GM12874 (cell line): ENCODE measurements around the gene ANKRD53.

Source experiments
- TF ChIP-seq, protein P1 (sequence below): IDR thresholded peaks from 2 replicates; pipeline ENCODE4 v1.5.1; 2011; ENCODE audit warnings: low read depth, mild to moderate bottlenecking, control low read depth, low read length, moderate library complexity; ENCODE audit not compliant: insufficient read depth

ANKRD53 gene

DNA sequence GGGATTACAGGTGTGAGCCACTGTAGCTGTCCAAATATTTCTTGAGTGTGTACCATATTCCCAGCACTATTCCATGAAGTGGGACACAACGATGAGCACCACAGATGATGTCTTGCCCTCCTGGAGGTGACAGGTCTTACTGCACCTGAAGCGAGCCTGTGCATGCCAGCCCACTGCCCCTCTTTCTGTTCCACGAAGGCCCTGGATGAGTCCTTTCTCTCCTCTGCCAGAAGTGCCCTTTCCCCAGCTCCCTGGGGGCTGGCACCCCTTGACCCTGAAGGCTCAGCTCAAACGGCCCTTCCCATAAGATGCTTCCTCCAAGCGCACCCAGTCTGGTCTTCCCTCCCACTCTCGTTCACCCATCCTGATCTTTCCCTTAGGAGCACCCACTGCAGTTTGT lies 37.2 kb upstream of the ANKRD53 start:
- TF ChIP-seq, protein P1, sequence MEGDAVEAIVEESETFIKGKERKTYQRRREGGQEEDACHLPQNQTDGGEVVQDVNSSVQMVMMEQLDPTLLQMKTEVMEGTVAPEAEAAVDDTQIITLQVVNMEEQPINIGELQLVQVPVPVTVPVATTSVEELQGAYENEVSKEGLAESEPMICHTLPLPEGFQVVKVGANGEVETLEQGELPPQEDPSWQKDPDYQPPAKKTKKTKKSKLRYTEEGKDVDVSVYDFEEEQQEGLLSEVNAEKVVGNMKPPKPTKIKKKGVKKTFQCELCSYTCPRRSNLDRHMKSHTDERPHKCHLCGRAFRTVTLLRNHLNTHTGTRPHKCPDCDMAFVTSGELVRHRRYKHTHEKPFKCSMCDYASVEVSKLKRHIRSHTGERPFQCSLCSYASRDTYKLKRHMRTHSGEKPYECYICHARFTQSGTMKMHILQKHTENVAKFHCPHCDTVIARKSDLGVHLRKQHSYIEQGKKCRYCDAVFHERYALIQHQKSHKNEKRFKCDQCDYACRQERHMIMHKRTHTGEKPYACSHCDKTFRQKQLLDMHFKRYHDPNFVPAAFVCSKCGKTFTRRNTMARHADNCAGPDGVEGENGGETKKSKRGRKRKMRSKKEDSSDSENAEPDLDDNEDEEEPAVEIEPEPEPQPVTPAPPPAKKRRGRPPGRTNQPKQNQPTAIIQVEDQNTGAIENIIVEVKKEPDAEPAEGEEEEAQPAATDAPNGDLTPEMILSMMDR, result no peak

DNA sequence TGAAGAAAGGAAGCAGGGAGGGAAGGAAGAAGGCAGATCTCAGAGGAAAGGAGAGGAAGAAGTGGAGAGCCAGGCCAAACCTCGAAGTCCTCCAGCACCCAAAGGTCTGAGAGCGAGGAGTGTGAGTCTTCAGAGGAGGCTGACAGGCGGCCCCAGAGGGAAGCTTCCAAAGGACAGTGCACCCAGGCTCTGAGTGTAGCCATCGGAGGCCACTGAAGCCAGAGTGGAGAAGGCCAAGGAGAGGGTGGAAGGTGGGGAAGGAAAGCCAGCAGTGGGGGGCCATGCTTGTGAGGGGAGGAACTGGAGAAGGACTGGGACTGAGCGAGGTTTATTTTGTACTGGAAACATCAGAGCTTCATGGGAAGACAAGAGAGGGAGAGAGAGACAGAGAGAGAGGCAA lies 36.7 kb upstream of the ANKRD53 start:
- TF ChIP-seq, protein P1, result no peak

DNA sequence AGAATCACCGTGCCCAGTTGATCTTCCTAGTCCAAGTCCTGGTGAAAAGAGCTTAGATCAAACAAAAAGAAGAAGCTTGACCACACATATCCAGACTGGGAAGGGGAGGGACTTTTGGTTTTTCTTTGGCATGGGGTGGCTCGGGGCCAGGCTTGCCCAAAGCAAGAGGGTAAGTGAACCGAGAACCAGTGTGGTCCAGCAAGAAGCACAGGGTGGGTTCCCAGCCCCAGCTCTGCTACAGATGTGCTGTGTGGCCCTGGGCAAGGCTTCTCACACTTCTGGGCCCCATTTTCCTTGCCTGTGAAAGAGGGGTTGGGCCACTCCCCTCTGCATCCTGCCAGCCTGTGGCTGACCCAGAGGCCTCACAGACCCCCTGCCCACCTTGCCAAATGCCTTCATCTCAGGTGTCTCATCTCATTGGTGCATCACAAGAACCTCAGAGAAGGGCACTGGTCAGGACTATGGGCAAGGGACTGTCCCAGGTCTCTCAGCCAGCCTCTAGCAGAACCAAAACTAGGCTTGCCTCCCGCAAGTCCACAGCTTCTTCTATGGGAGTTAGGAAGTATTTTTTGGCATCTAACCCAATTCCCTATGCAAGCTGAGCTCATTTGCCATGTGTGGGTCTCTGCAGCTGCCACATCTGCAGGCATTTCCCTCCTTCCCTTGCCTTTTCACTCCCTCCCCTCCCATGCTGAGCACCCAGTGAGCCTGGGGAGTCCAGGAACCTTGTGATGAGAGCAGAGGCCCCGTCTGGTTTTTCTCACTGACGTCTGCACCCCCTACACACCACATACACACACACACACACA lies 35.8 kb upstream of the ANKRD53 start:
- TF ChIP-seq, protein P1, result no peak

DNA sequence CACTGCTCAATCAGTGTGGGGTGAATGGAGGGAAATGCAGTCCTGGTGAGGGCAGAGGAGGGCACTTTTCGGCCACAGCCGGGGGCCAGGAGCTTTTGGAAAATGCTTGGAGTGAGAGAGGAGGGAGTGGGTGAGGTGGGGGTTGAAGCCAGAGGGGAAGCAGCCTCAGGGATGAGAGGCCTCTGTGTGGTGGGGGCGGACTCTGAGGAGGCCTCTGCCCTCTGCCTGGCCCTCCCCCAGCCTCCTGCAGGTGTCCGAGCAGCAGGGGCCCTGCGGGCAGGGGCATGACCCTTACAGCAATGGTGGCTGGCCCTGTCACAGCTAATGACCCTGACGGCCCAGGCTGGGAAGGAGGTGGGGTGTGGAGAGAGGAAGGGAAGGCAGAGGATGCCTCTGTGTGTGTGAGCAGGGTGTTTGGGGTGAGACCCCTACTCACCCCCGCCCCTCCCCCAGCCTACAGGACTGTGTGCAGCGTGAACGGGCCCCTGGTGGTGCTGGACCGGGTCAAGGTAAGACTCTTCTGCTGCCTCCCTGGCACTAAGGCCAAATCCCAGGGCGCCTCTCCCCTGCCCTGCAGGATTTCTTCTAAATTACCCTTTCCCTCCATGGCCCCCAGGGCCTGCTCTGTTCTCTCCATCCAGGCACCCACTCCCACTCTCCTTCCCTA lies 35.1 kb upstream of the ANKRD53 start:
- TF ChIP-seq, protein P1, result no peak

DNA sequence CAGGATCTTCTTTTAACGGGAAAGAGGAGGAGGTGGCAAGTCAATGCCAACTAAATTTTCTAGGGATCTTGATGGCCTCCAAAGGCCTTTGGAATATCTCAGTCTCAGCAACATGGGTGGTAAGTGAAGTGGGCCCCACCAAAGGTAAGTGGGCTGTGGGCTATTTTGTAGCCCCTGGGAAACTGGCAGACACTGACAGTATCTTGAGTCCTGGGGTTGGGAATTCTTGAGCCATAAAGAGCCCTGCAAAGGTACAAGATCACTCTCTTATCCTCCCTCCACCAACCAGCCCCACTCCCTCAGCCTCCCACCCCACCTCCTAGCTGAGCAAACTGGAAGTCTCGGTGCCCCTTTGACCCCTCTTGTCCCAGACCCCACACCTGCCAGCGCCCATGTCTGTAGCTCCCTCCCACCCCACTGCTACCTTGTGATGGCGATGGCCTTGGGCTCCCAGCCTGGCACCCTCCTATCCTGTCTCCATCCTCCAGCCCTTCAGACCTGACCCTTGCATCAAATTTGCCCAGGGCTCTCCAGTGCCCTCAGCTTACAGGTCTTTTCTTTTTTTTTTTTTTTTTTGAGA lies 34.2 kb upstream of the ANKRD53 start:
- TF ChIP-seq, protein P1, result no peak

DNA sequence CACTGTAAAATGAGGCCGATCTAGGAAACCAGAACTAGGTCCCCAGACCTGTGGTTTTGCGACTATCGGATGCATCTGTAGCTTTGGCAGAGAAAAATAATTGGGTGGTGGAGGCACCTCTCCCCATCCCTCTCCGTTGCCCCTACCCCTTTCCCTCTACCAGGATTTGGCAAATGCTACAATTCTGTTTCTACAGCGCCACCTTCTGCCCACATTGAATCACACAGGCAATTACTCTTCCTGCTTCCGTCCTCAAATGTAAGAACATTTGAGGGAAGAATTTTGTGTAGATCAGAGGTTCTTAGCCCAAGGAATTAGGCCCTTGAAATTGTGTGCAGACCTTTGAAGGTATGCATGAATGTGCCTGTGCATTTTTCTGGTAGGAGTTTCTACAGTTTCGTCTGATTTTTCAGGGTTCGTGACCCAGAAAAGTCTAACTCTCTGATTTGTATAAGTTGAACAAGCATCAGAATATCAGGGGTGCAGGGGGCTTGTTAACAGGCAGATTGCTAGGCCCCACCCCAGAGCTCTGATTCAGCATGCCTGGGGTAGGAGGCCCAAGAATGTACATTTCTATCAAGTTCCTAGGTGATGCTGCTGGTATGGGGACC lies 31.5 kb upstream of the ANKRD53 start:
- TF ChIP-seq, protein P1, result peak; percentile 66; the same call in 1 of the 2 replicates
